Caco-2 (cell line): ENCODE results near the gene SH3GL2. TPM values are rescaled to one million over a fixed set of nuclear protein-coding genes. Genes with fewer than 3 reads are reported as not detected.

ENCODE experiments used
- BruUV-seq: library from RNA; stranded (reverse); fragments of 400-500 nt; replicated peaks from 2 replicates; lab custom pipeline; 2021; lab: Mats Ljungman, UMichigan
- CTCF ChIA-PET: fragments of 300-600 bp; sonication (Branson Sonifier 250); formaldehyde crosslinking; loops from one replicate; lab custom pipeline; 2022; ENCODE audit warnings: antibody characterized with exemption; lab: Charles Lee
- POLR2A ChIA-PET: fragments of 300-600 bp; sonication (Branson Sonifier 250); formaldehyde crosslinking; loops from one replicate; lab custom pipeline; 2022; ENCODE audit warnings: antibody characterized with exemption; lab: Charles Lee
- DNase-seq, 2 experiments: peaks; one replicate each; pipeline versions ENCODE4 v3.0.0 to v3.0.0-alpha.2; 2020 to 2022
- H3K27me3 ChIP-seq: replicated peaks from 2 replicates; pipeline ENCODE4 v1.6.0; 2011; ENCODE audit warnings: low read length; ENCODE audit not compliant: control insufficient read depth, insufficient read depth
- H3K36me3 ChIP-seq: 2 replicates; pipeline ENCODE4 v1.5.1; 2011; ENCODE audit warnings: low read length; ENCODE audit not compliant: control insufficient read depth, insufficient read depth
- H3K4me1 ChIP-seq: fragments of 250-450 bp; sonication (Bioruptor Pico); 2 replicates; pipeline ENCODE4 v1.5.1; 2020; ENCODE audit warnings: mild to moderate bottlenecking
- H3K4me3 ChIP-seq: 2 replicates; pipeline ENCODE4 v1.5.1; 2011; ENCODE audit warnings: low read depth, mild to moderate bottlenecking, control low read depth, low read length
- H3K9me3 ChIP-seq: fragments of 250-450 bp; sonication (Bioruptor Pico); 2 replicates; pipeline ENCODE4 v1.5.1; 2020; ENCODE audit warnings: mild to moderate bottlenecking, moderate library complexity
- H3K27ac Mint-ChIP-seq: one replicate; pipeline ENCODE4 v1.8.0; 2022; ENCODE audit warnings: mixed read lengths; ENCODE audit not compliant: unreplicated experiment
- H3K27me3 Mint-ChIP-seq: one replicate; pipeline ENCODE4 v1.8.0; 2022; ENCODE audit warnings: mixed read lengths; ENCODE audit not compliant: insufficient read depth, unreplicated experiment
- H3K36me3 Mint-ChIP-seq: one replicate; pipeline ENCODE4 v1.8.0; 2022; ENCODE audit warnings: mild to moderate bottlenecking, mixed read lengths; ENCODE audit not compliant: insufficient read depth, unreplicated experiment
- H3K4me1 Mint-ChIP-seq: one replicate; pipeline ENCODE4 v1.8.0; 2022; ENCODE audit warnings: low read depth, mixed read lengths; ENCODE audit not compliant: unreplicated experiment
- H3K4me3 Mint-ChIP-seq: one replicate; pipeline ENCODE4 v1.8.0; 2022; ENCODE audit warnings: mild to moderate bottlenecking, moderate library complexity, mixed read lengths; ENCODE audit not compliant: unreplicated experiment
- H3K9me3 Mint-ChIP-seq: one replicate; pipeline ENCODE4 v1.8.0; 2022; ENCODE audit warnings: mixed read lengths; ENCODE audit not compliant: unreplicated experiment
- CTCF ChIP-seq, 2 experiments: fragments of 200-600 bp in 1 of 2; IDR thresholded peaks; 1 replicate in 1 of 2; 2 replicates in 1 of 2; pipeline versions ENCODE4 v1.5.1 to v1.8.0; 2011 to 2022; ENCODE audit warnings: antibody characterized with exemption in 1 of 2, control low read depth in 1 of 2, inconsistent platforms in 1 of 2, low read depth in 1 of 2, low read length in 1 of 2, mild to moderate bottlenecking in 1 of 2, moderate library complexity in 1 of 2; ENCODE audit not compliant: insufficient read depth in 1 of 2, severe bottlenecking in 1 of 2, unreplicated experiment in 1 of 2
- intact Hi-C: fragments of 100-400 bp; cut with micrococcal nuclease; formaldehyde crosslinking; loops from one replicate; pipeline ENCODE4 v1.10.0; 2022; ENCODE audit not compliant: unreplicated experiment
- total RNA-seq: library from RNA; stranded (reverse); gene quantifications from 2 replicates; pipeline ENCODE4 v1.2.3, GENCODE V29; 2022

SH3GL2 gene
- total RNA-seq, 1 experiment from 2014 or later, result not detected

- BruUV-seq, result no TSS peak
- Mint-ChIP-seq H3K4me1 (no peaks in the 10 kb centered on the region), H3K9me3 (peaks cover 2% of the 10 kb centered on the region), H3K27ac (no peak overlapping the region), H3K27me3 (peaks cover 2% of the 10 kb centered on the region), H3K36me3 (no peaks in the 10 kb centered on the region), H3K4me3 (no peak overlapping the region)
- DNase-seq, result no peak
- CTCF ChIA-PET, result interaction anchor here (0.6 to 2.8 kb wide), 8 partner anchors 9 to 1686 kb away, joined by 3 to 24 read pairs (median 4); no protein-coding TSS in a partner anchor
- H3K4me3 ChIP-seq, result no peak overlapping the region
- intact Hi-C loops, result loop anchor here (1.0 kb wide), 2 partner anchors 27 to 310 kb away; no protein-coding TSS in a partner anchor
- H3K9me3 ChIP-seq, result no peaks in the 10 kb centered on the region
- no peaks in the 10 kb centered on the region for H3K27me3 ChIP-seq
- H3K4me1 ChIP-seq, result no peaks in the 10 kb centered on the region
- no peaks in the 10 kb centered on the region for H3K36me3 ChIP-seq
- POLR2A ChIA-PET, result no interaction called here
- TF ChIP-seq CTCF (IDR thresholded peaks at IDR 0.05; ENCODE audit: insufficient read depth in 1 of 2, low read depth in 1 of 2, low read length in 1 of 2, severe bottlenecking in 1 of 2, unreplicated experiment in 1 of 2), result peak in 1 of 2 experiments; percentile 28
Observed at GRCh38 chr9:17837965-17838364, 259.1 kb downstream of the SH3GL2 start.

GRCh38 chr9:17839776-17840175 lies 260.9 kb downstream of the SH3GL2 start:
- H3K27me3 ChIP-seq, result no peaks in the 10 kb centered on the region
- intact Hi-C loops, result no loop called here
- Mint-ChIP-seq H3K9me3 (peaks cover 19% of the 10 kb centered on the region), H3K27ac (no peak overlapping the region), H3K36me3 (no peaks in the 10 kb centered on the region), H3K4me3 (no peak overlapping the region), H3K27me3 (peaks cover 3% of the 10 kb centered on the region), H3K4me1 (no peaks in the 10 kb centered on the region)
- no peak for DNase-seq
- no peaks in the 10 kb centered on the region for H3K36me3 ChIP-seq
- no peaks in the 10 kb centered on the region for H3K4me1 ChIP-seq
- no peak for TF ChIP-seq CTCF (IDR thresholded peaks at IDR 0.05; ENCODE audit: insufficient read depth in 1 of 2, low read depth in 1 of 2, low read length in 1 of 2, severe bottlenecking in 1 of 2, unreplicated experiment in 1 of 2)
- BruUV-seq, result no TSS peak
- POLR2A ChIA-PET, result no interaction called here
- H3K9me3 ChIP-seq, result no peaks in the 10 kb centered on the region
- CTCF ChIA-PET, result interaction anchor here (0.7 kb wide), 1 partner anchor 37 kb away, joined by 3 read pairs; no protein-coding TSS in a partner anchor
- no peak overlapping the region for H3K4me3 ChIP-seq

GRCh38 chr9:17843236-17843635 lies 264.4 kb downstream of the SH3GL2 start:
- BruUV-seq, result no TSS peak
- no peaks in the 10 kb centered on the region for H3K27me3 ChIP-seq
- Mint-ChIP-seq H3K4me3 (no peak overlapping the region), H3K4me1 (no peaks in the 10 kb centered on the region), H3K27me3 (peaks cover 3% of the 10 kb centered on the region), H3K27ac (no peak overlapping the region), H3K36me3 (no peaks in the 10 kb centered on the region), H3K9me3 (peaks cover 19% of the 10 kb centered on the region)
- no peak for TF ChIP-seq CTCF (IDR thresholded peaks at IDR 0.05; ENCODE audit: insufficient read depth in 1 of 2, low read depth in 1 of 2, low read length in 1 of 2, severe bottlenecking in 1 of 2, unreplicated experiment in 1 of 2)
- ChIA-PET CTCF (no interaction called here), POLR2A (no interaction called here)
- no peaks in the 10 kb centered on the region for H3K4me1 ChIP-seq
- H3K4me3 ChIP-seq, result no peak overlapping the region
- no peaks in the 10 kb centered on the region for H3K9me3 ChIP-seq
- DNase-seq, result no peak
- no peaks in the 10 kb centered on the region for H3K36me3 ChIP-seq
- intact Hi-C loops, result no loop called here
